B cell (primary cell): ENCODE measurements around the gene ARGLU1. TPM values are rescaled to one million over a fixed set of nuclear protein-coding genes. Genes with fewer than 3 reads are reported as not detected.

Experiments used
- ATAC-seq: fragments of 200-7000 bp; cut with Tn5 transposase; one replicate; pipeline ENCODE4 v1.10.0; 2021; ENCODE audit warnings: low read depth, mild to moderate bottlenecking, moderate number of reproducible peaks, moderate library complexity
- CTCF ChIA-PET: fragments of 350-600 bp; sonication (Branson Sonifier 250); formaldehyde crosslinking; loops from one replicate; lab custom pipeline; 2021; ENCODE audit warnings: antibody characterized with exemption, inconsistent platforms; lab: Charles Lee
- POLR2A ChIA-PET: fragments of 350-600 bp; sonication (Branson Sonifier 250); formaldehyde crosslinking; loops from one replicate; lab custom pipeline; 2021; ENCODE audit warnings: antibody characterized with exemption; lab: Charles Lee
- DNase-seq: peaks from one replicate; pipeline ENCODE4 v3.0.0; 2013
- H2AFZ ChIP-seq: 2 replicates; pipeline ENCODE4 v1.6.1; 2012; ENCODE audit warnings: mild to moderate bottlenecking, low read depth, low read length; ENCODE audit not compliant: insufficient read depth, poor library complexity, severe bottlenecking
- H3K27ac ChIP-seq, 2 donors: 1 replicate in 1 of 2; 2 replicates in 1 of 2; pipeline ENCODE4 v1.5.1; 2012 to 2013; ENCODE audit warnings: low read length in 2 of 2, mild to moderate bottlenecking in 2 of 2, moderate library complexity in 1 of 2
- H3K27me3 ChIP-seq, 4 experiments: fragments of 200-600 bp in 1 of 4; sonication (generic) in 1 of 4; replicated peaks in 1 of 4; 1 replicate in 2 of 4; 2 replicates in 2 of 4; pipeline versions ENCODE4 v1.6.1 to v1.7.0; 2013 to 2016; ENCODE audit warnings: low read length in 3 of 4, mild to moderate bottlenecking in 2 of 4, mixed read lengths in 1 of 4, moderate library complexity in 1 of 4; ENCODE audit not compliant: insufficient read depth in 4 of 4, control insufficient read depth in 3 of 4; ENCODE audit errors: control extremely low read depth in 1 of 4
- H3K36me3 ChIP-seq, 2 experiments: replicated peaks in 1 of 2; 1 replicate in 1 of 2; 2 replicates in 1 of 2; pipeline versions ENCODE4 v1.6.1 to v1.7.1; 2013; ENCODE audit warnings: low read length in 1 of 2; ENCODE audit not compliant: insufficient read depth in 2 of 2, control insufficient read depth in 1 of 2; ENCODE audit errors: control extremely low read depth in 1 of 2, extremely low read depth in 1 of 2
- H3K4me1 ChIP-seq, 2 donors: fragments of 200-600 bp in 1 of 2; sonication (generic) in 1 of 2; 1 replicate in 1 of 2; 2 replicates in 1 of 2; pipeline versions ENCODE4 v1.5.1 to v1.6.1; 2013 to 2017; ENCODE audit warnings: low read length in 2 of 2; ENCODE audit not compliant: control insufficient read depth in 2 of 2, insufficient read depth in 2 of 2
- H3K4me2 ChIP-seq: replicated peaks from 2 replicates; pipeline ENCODE3; 2012; ENCODE audit warnings: mild to moderate bottlenecking, low read depth, low read length; ENCODE audit not compliant: poor library complexity, severe bottlenecking
- H3K4me3 ChIP-seq, 5 experiments: fragments of 200-600 bp in 1 of 5; sonication (generic) in 1 of 5; 1 replicate in 3 of 5; 2 replicates in 2 of 5; pipeline versions ENCODE4 v1.5.1 to v1.7.0; 2011 to 2016; ENCODE audit warnings: low read length in 4 of 5, mild to moderate bottlenecking in 4 of 5, low read depth in 2 of 5, control low read depth in 1 of 5, moderate library complexity in 1 of 5; ENCODE audit not compliant: insufficient read depth in 1 of 5; ENCODE audit errors: control extremely low read depth in 1 of 5, extremely low read depth in 1 of 5
- H3K79me2 ChIP-seq: fragments of 200-600 bp; sonication (generic); one replicate; pipeline ENCODE4 v1.6.0; 2016; ENCODE audit warnings: low read length; ENCODE audit not compliant: control insufficient read depth, insufficient read depth
- H3K9ac ChIP-seq: fragments of 200-600 bp; sonication (generic); 2 replicates; pipeline ENCODE4 v1.6.1; 2017; ENCODE audit warnings: mild to moderate bottlenecking, low read length, moderate library complexity
- H3K9me3 ChIP-seq, 3 donors: one replicate each; pipeline versions ENCODE4 v1.6.1 to v1.7.1; 2013; ENCODE audit warnings: low read length in 2 of 3; ENCODE audit not compliant: control insufficient read depth in 2 of 3, insufficient read depth in 1 of 3; ENCODE audit errors: control extremely low read depth in 1 of 3
- H4K20me1 ChIP-seq: 2 replicates; pipeline ENCODE4 v1.6.0; 2012; ENCODE audit warnings: mild to moderate bottlenecking, low read length; ENCODE audit not compliant: insufficient read depth, control insufficient read depth, poor library complexity, severe bottlenecking
- H3K27ac Mint-ChIP-seq: one replicate; pipeline ENCODE4 v1.8.0; 2021; ENCODE audit warnings: mixed read lengths
- H3K27me3 Mint-ChIP-seq: one replicate; pipeline ENCODE4 v1.8.0; 2021; ENCODE audit warnings: mixed read lengths
- H3K4me1 Mint-ChIP-seq: one replicate; pipeline ENCODE4 v1.8.0; 2021; ENCODE audit warnings: mixed read lengths
- H3K4me3 Mint-ChIP-seq: one replicate; pipeline ENCODE4 v1.8.0; 2021; ENCODE audit warnings: mixed read lengths
- H3K9me3 Mint-ChIP-seq: one replicate; pipeline ENCODE4 v1.8.0; 2022; ENCODE audit warnings: mixed read lengths; ENCODE audit not compliant: insufficient read depth
- EZH2 ChIP-seq: IDR thresholded peaks from 2 replicates; pipeline ENCODE4 v1.6.1; 2012; ENCODE audit warnings: borderline replicate concordance, low read depth, mild to moderate bottlenecking, moderate library complexity, low read length; ENCODE audit not compliant: insufficient read depth, poor library complexity, severe bottlenecking
- WGBS: methylation state at CpG from one replicate; pipeline ENCODE4 v1.1.5; 2013; ENCODE audit warnings: missing lambda C conversion rate; ENCODE audit not compliant: insufficient coverage; 5-methylcytosine and 5-hydroxymethylcytosine counted together
- intact Hi-C: fragments of 100-400 bp; cut with micrococcal nuclease; formaldehyde crosslinking; loops from one replicate; pipeline ENCODE4 v1.10.0; 2022
- polyA plus RNA-seq: library from polyadenylated mRNA; depleted of rRNA; stranded (reverse); fragments of >200 nt; gene quantifications from 2 replicates; pipeline ENCODE4 v1.2.3, GENCODE V29; 2012
- total RNA-seq, 2 donors: library from RNA; stranded (reverse); fragments of 120-200 nt in 1 of 2; gene quantifications; 1 replicate in 1 of 2; 2 replicates in 1 of 2; pipeline versions ENCODE4 v1.2.3 to v1.2.4, GENCODE V29; 2013 to 2022
- TF ChIP-seq, protein P1 (sequence below): fragments of 200-600 bp; IDR thresholded peaks from one replicate; pipeline ENCODE4 v1.8.0; 2022; ENCODE audit warnings: antibody characterized with exemption, mild to moderate bottlenecking

Gene ARGLU1
- total and polyA plus RNA-seq, 2 donors (not counting 1 experiment from before 2014, with no cell fraction given) = 170 to 261 TPM

DNA sequence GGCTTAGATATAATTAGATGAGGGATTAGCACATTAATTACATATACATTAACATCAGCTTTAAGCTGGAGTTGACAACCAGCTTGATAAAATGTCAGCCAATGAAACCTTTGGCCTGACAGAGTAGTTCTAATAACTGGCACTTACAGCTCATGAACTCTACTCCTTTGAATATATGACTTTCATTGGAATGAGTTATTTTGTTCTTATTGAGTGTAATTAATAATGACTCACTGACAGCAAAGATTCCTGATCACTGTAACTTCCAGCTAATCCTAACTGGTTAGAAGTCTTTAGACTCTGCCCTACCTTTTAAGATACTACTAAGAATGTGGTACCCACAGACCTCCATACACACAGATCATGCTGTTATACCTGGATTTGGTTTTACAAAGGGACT lies 73.4 kb downstream of the ARGLU1 start:
- Histone ChIP-seq H2AFZ (no peak overlapping the region), H3K9ac (no peak overlapping the region), H3K4me1 (peaks cover 15 to 20% of the 10 kb centered on the region in 2 donors), H3K36me3 (no peaks in the 10 kb centered on the region), H3K4me2 (no peak overlapping the region), H3K4me3 (no peak overlapping the region), H3K9me3 (peaks cover 0 to 5% (median 0%) of the 10 kb centered on the region in 3 donors), H3K27ac (no peak overlapping the region), H3K27me3 (peaks cover 0 to 26% (median 17%) of the 10 kb centered on the region in 4 experiments), H4K20me1 (no peaks in the 10 kb centered on the region), H3K79me2 (no peaks in the 10 kb centered on the region)
- intact Hi-C loops = no loop called here
- DNase-seq (no peak), ATAC-seq (no peak)
- Mint-ChIP-seq H3K4me3 (no peak overlapping the region), H3K27me3 (peaks cover 66% of the 10 kb centered on the region), H3K9me3 (no peaks in the 10 kb centered on the region), H3K4me1 (peaks cover 34% of the 10 kb centered on the region), H3K27ac (no peak overlapping the region)
- TF ChIP-seq, protein P1, sequence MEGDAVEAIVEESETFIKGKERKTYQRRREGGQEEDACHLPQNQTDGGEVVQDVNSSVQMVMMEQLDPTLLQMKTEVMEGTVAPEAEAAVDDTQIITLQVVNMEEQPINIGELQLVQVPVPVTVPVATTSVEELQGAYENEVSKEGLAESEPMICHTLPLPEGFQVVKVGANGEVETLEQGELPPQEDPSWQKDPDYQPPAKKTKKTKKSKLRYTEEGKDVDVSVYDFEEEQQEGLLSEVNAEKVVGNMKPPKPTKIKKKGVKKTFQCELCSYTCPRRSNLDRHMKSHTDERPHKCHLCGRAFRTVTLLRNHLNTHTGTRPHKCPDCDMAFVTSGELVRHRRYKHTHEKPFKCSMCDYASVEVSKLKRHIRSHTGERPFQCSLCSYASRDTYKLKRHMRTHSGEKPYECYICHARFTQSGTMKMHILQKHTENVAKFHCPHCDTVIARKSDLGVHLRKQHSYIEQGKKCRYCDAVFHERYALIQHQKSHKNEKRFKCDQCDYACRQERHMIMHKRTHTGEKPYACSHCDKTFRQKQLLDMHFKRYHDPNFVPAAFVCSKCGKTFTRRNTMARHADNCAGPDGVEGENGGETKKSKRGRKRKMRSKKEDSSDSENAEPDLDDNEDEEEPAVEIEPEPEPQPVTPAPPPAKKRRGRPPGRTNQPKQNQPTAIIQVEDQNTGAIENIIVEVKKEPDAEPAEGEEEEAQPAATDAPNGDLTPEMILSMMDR = no peak
- no peak for TF ChIP-seq EZH2
- CTCF ChIA-PET = interaction anchor here (0.8 kb wide), 1 partner anchor 42 kb away, joined by 3 read pairs; no protein-coding TSS in a partner anchor
- POLR2A ChIA-PET = no interaction called here

DNA sequence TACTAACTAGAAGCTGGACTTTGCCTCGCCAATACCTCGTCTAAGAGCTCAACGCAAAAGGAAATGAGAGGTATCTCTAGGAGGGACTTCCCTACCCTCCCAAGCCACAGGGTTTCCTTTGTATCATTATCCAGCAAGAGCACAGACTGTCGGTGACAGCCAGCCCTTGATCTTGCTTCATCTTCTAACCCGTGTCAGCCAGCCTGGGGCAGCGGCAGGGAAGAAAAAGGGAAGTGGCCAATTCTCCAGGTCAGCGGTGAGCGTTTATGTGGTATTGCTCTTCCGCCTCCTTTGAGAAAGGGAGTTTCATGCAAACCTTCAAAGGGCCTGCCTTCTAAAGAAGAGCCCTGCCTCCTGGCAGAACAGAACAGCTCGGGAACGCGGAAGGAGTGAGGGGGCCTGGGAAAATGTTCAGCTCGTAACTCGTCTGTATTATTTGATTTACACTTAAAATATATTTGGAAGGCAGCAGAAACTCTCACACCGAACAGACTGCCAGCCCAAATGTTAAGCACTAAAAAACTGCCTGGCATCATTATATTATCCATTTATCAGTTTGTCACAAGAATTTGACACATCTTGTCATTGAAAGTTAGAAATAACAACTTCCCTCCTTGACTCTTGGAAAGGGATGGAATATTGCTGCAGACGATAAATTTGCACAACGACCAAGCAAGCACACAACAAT lies 74.3 kb downstream of the ARGLU1 start:
- H3K27ac ChIP-seq = no peak overlapping the region
- H3K27me3 ChIP-seq = peaks cover 0 to 26% (median 15%) of the 10 kb centered on the region in 4 experiments
- peaks cover 15 to 20% of the 10 kb centered on the region in 2 donors for H3K4me1 ChIP-seq
- H3K36me3 ChIP-seq = no peaks in the 10 kb centered on the region
- DNase-seq (peak; percentile 50), ATAC-seq (peak; percentile 24)
- no peaks in the 10 kb centered on the region for H4K20me1 ChIP-seq
- H3K27ac Mint-ChIP-seq = no peak overlapping the region
- no peak overlapping the region for H3K9ac ChIP-seq
- peak overlapping the region; percentile 27 for H3K4me2 ChIP-seq
- no peaks in the 10 kb centered on the region for H3K79me2 ChIP-seq
- no peaks in the 10 kb centered on the region for H3K9me3 Mint-ChIP-seq
- no peak overlapping the region for H3K4me3 ChIP-seq
- peaks cover 70% of the 10 kb centered on the region for H3K27me3 Mint-ChIP-seq
- 2% methylated on average over 8 of the region's 17 CpGs for WGBS
- peak overlapping the region; percentile 21 for H3K4me3 Mint-ChIP-seq
- intact Hi-C loops = no loop called here
- no peak overlapping the region for H2AFZ ChIP-seq
- H3K9me3 ChIP-seq = peaks cover 0 to 5% (median 0%) of the 10 kb centered on the region in 3 donors
- ChIA-PET POLR2A (no interaction called here), CTCF (no interaction called here)
- TF ChIP-seq EZH2 = no peak
- TF ChIP-seq, protein P1 = no peak
- peaks cover 34% of the 10 kb centered on the region for H3K4me1 Mint-ChIP-seq
